Loucy (cell line): ENCODE results near the gene VPS37B.

Experiments
- EZH2phosphoT487 ChIP-seq: fragments of 200-600 bp; IDR thresholded peaks from 2 replicates; pipeline ENCODE4 v1.6.1; 2018; ENCODE audit warnings: antibody characterized with exemption, mild to moderate bottlenecking, moderate library complexity, borderline replicate concordance
- TF ChIP-seq, protein P1 (sequence below): fragments of 200-600 bp; sonication (generic); conservative IDR thresholded peaks from 2 replicates; pipeline ENCODE4 v1.5.1; 2014; ENCODE audit warnings: mild to moderate bottlenecking, antibody characterized with exemption, low read length

GRCh38 chr12:122942637-122943036 is 46.7 kb upstream of the VPS37B start:
- TF ChIP-seq, protein P1, sequence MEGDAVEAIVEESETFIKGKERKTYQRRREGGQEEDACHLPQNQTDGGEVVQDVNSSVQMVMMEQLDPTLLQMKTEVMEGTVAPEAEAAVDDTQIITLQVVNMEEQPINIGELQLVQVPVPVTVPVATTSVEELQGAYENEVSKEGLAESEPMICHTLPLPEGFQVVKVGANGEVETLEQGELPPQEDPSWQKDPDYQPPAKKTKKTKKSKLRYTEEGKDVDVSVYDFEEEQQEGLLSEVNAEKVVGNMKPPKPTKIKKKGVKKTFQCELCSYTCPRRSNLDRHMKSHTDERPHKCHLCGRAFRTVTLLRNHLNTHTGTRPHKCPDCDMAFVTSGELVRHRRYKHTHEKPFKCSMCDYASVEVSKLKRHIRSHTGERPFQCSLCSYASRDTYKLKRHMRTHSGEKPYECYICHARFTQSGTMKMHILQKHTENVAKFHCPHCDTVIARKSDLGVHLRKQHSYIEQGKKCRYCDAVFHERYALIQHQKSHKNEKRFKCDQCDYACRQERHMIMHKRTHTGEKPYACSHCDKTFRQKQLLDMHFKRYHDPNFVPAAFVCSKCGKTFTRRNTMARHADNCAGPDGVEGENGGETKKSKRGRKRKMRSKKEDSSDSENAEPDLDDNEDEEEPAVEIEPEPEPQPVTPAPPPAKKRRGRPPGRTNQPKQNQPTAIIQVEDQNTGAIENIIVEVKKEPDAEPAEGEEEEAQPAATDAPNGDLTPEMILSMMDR: no peak
- TF ChIP-seq EZH2phosphoT487: no peak
